Spleen (tissue), 11 donors: Measurements from ENCODE around the gene ATP5ME. TPM values are rescaled to one million over a fixed set of nuclear protein-coding genes. Genes with fewer than 3 reads are reported as not detected.
A peak's percentile ranks its signal among the peaks of the same experiment; 100 is the strongest.

ENCODE experiments used
- DNase-seq: peaks from one replicate; pipeline ENCODE4 v3.0.0-alpha.2; 2020
- H3K27ac ChIP-seq, 8 donors: fragments of 200-600 bp; sonication (generic) in 7 of 8; 1 replicate in 4 of 8; 2 replicates in 4 of 8; pipeline versions ENCODE4 v1.5.0 to v1.8.0; 2016 to 2021; ENCODE audit warnings: inconsistent platforms in 4 of 8, mild to moderate bottlenecking in 4 of 8, moderate library complexity in 1 of 8
- H3K27me3 ChIP-seq, 7 donors: fragments of 200-600 bp; sonication (generic) in 6 of 7; replicated peaks in 1 of 7; 1 replicate in 4 of 7; 2 replicates in 3 of 7; pipeline versions ENCODE4 v1.5.0 to v1.8.0; 2016 to 2021; ENCODE audit warnings: inconsistent platforms in 3 of 7, mild to moderate bottlenecking in 1 of 7
- H3K36me3 ChIP-seq, 6 donors: fragments of 200-600 bp; sonication (generic) in 5 of 6; 1 replicate in 4 of 6; 2 replicates in 2 of 6; pipeline versions ENCODE4 v1.5.0 to v1.8.0; 2016 to 2021; ENCODE audit warnings: inconsistent platforms in 2 of 6
- H3K4me1 ChIP-seq, 6 donors: fragments of 200-600 bp; sonication (generic) in 5 of 6; 1 replicate in 3 of 6; 2 replicates in 3 of 6; pipeline versions ENCODE4 v1.5.0 to v1.8.0; 2016 to 2021; ENCODE audit warnings: inconsistent platforms in 3 of 6
- H3K4me3 ChIP-seq, 8 donors: fragments of 200-600 bp; sonication (generic) in 7 of 8; 1 replicate in 4 of 8; 2 replicates in 4 of 8; pipeline versions ENCODE4 v1.5.0 to v1.8.0; 2016 to 2021; ENCODE audit warnings: inconsistent platforms in 4 of 8, mild to moderate bottlenecking in 4 of 8, moderate library complexity in 2 of 8
- H3K9me3 ChIP-seq, 8 donors: fragments of 200-600 bp; sonication (generic) in 7 of 8; 1 replicate in 4 of 8; 2 replicates in 4 of 8; pipeline versions ENCODE4 v1.5.0 to v1.8.0; 2016 to 2021; ENCODE audit warnings: inconsistent platforms in 4 of 8
- POLR2A ChIP-seq, 3 donors: fragments of 450-650 bp; IDR thresholded peaks; one replicate each; pipeline ENCODE4 v1.5.1; 2017; ENCODE audit warnings: antibody characterized with exemption in 3 of 3, mild to moderate bottlenecking in 1 of 3
- POLR2AphosphoS5 ChIP-seq, 3 donors: sonication (generic); formaldehyde crosslinking; IDR thresholded peaks; one replicate each; pipeline ENCODE4 v1.5.1; 2017; ENCODE audit warnings: antibody characterized with exemption in 3 of 3
- WGBS, 5 donors: extraction: QIAGEN DNeasy Blood & Tissue Kit in 3 of 5; methylation state at CpG; one replicate each; pipeline versions ENCODE4 v1.1.5 to v1.1.7; 2013 to 2018; 5-methylcytosine and 5-hydroxymethylcytosine counted together
- intact Hi-C: fragments of 100-400 bp; cut with DNase I; formaldehyde crosslinking; loops from one replicate; pipeline ENCODE4 v1.15.0; 2023; ENCODE audit warnings: low total_unique reads
- polyA plus RNA-seq, 3 donors: library from polyadenylated mRNA; stranded (reverse); fragments of 200-250 nt; gene quantifications; one replicate each; pipeline ENCODE4 v1.2.1, GENCODE V29; 2013
- total RNA-seq, 7 donors: library from RNA; depleted of rRNA in 3 of 7; stranded (reverse); fragments of >200 nt in 3 of 7; fragmentation: NEBNext Ultra II Directional in 4 of 7; extraction: Animal tissue kit (Norgen Biotek cat#: 25700) in 4 of 7; gene quantifications; one replicate each; pipeline versions ENCODE4 v1.1.0 to v1.2.1, GENCODE V29; 2016 to 2021
- TF ChIP-seq, protein P1 (sequence below), 11 experiments: fragments of 200-600 bp in 7 of 11; fragments of 450-650 bp in 4 of 11; sonication (generic) in 4 of 11; IDR thresholded peaks in 8 of 11; conservative IDR thresholded peaks in 3 of 11; 1 replicate in 7 of 11; 2 replicates in 4 of 11; pipeline versions ENCODE4 v1.4.0 to v1.8.0; 2016 to 2021; ENCODE audit warnings: antibody characterized with exemption in 11 of 11, inconsistent platforms in 4 of 11, mild to moderate bottlenecking in 1 of 11
- donor health status: healthy with polysubstance abuse.
- donor health status: DM: no; HTN: no; CAD: no; lungs with moderate emphysema.
- donor health status: DM: no; HTN: no; CAD: no.
- donor health status: Bipolar disorder and iron deficiency.
- donor health status: healthy.
- donor health status: DM: no; HTN: no; CAD: no.
- donor health status: DM: yes; HTN: yes; CAD: no.

Gene ATP5ME
- total and polyA plus RNA-seq, 10 donors, result 51.7 to 497 (median 169) TPM

GRCh38 chr4:666822-667544, 7.1 kb downstream of the ATP5ME start:
- no peaks in the 10 kb centered on the region for H3K9me3 ChIP-seq
- DNase-seq, result peak; percentile 75
- no peak overlapping the region for H3K27ac ChIP-seq
- intact Hi-C loops, result no loop called here
- no peak overlapping the region for H3K4me3 ChIP-seq
- TF ChIP-seq, protein P1, sequence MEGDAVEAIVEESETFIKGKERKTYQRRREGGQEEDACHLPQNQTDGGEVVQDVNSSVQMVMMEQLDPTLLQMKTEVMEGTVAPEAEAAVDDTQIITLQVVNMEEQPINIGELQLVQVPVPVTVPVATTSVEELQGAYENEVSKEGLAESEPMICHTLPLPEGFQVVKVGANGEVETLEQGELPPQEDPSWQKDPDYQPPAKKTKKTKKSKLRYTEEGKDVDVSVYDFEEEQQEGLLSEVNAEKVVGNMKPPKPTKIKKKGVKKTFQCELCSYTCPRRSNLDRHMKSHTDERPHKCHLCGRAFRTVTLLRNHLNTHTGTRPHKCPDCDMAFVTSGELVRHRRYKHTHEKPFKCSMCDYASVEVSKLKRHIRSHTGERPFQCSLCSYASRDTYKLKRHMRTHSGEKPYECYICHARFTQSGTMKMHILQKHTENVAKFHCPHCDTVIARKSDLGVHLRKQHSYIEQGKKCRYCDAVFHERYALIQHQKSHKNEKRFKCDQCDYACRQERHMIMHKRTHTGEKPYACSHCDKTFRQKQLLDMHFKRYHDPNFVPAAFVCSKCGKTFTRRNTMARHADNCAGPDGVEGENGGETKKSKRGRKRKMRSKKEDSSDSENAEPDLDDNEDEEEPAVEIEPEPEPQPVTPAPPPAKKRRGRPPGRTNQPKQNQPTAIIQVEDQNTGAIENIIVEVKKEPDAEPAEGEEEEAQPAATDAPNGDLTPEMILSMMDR (IDR thresholded peaks at IDR 0.05 in 8 of 11, conservative IDR thresholded peaks at IDR 0.05 in 3 of 11), result no peak
- TF ChIP-seq POLR2AphosphoS5 (IDR thresholded peaks at IDR 0.05), result peak in 1 of 3 donors; percentile 46
- no peak for TF ChIP-seq POLR2A (IDR thresholded peaks at IDR 0.05)
- no peaks in the 10 kb centered on the region for H3K27me3 ChIP-seq
- H3K4me1 ChIP-seq, result peaks cover 3 to 34% (median 19%) of the 10 kb centered on the region in 6 donors
- H3K36me3 ChIP-seq, result peaks cover 0 to 23% (median 16%) of the 10 kb centered on the region in 6 donors
- WGBS, 5 donors, result 86 to 94% (median 89%) methylated on average over 19 to 28 of the region's 28 CpGs

DNA sequence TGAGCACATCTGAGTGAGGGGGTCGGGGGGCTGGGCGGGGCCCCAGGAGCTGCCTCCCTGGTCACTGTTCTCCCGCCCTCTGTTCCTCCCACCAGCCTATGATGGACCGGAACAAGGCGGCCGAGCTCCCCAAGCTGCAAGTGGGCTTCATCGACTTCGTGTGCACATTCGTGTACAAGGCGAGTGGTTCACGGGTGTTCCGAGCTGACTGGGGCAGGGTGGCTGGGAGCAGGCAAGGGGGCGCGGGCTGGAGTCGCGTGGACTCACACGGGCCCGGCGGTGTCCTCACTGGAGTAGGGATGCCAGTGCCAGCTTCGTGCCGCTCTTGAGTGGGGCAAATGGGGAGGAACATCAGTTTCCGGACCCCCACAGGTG, 7.7 kb downstream of the ATP5ME start:
- no peaks in the 10 kb centered on the region for H3K27me3 ChIP-seq
- 87 to 94% (median 90%) methylated on average over 10 to 22 of the region's 22 CpGs for WGBS, 5 donors
- TF ChIP-seq POLR2A (IDR thresholded peaks at IDR 0.05) (no peak), POLR2AphosphoS5 (IDR thresholded peaks at IDR 0.05) (no peak)
- TF ChIP-seq, protein P1 (IDR thresholded peaks at IDR 0.05 in 8 of 11, conservative IDR thresholded peaks at IDR 0.05 in 3 of 11), result no peak
- H3K4me1 ChIP-seq, result peaks cover 3 to 34% (median 19%) of the 10 kb centered on the region in 6 donors
- DNase-seq, result peak; percentile 72
- intact Hi-C loops, result no loop called here
- H3K4me3 ChIP-seq, result no peak overlapping the region
- no peaks in the 10 kb centered on the region for H3K9me3 ChIP-seq
- no peak overlapping the region for H3K27ac ChIP-seq
- peaks cover 0 to 23% (median 11%) of the 10 kb centered on the region in 6 donors for H3K36me3 ChIP-seq

GRCh38 chr4:665751-666435, 8.2 kb downstream of the ATP5ME start:
- H3K9me3 ChIP-seq, result no peaks in the 10 kb centered on the region
- peaks cover 0 to 19% (median 6%) of the 10 kb centered on the region in 6 donors for H3K36me3 ChIP-seq
- no peak overlapping the region for H3K4me3 ChIP-seq
- peak in 1 of 3 donors; percentile 14 for TF ChIP-seq POLR2AphosphoS5 (IDR thresholded peaks at IDR 0.05)
- no peak for TF ChIP-seq POLR2A (IDR thresholded peaks at IDR 0.05)
- WGBS, 5 donors, result 63 to 86% (median 80%) methylated on average over 11 to 22 of the region's 22 CpGs
- H3K27ac ChIP-seq, result no peak overlapping the region
- intact Hi-C loops, result no loop called here
- peak; percentile 71 for DNase-seq
- H3K4me1 ChIP-seq, result peaks cover 3 to 34% (median 19%) of the 10 kb centered on the region in 6 donors
- no peaks in the 10 kb centered on the region for H3K27me3 ChIP-seq

GRCh38 chr4:665381-665750, 8.7 kb downstream of the ATP5ME start:
- H3K4me3 ChIP-seq, result no peak overlapping the region
- DNase-seq, result no peak
- no peaks in the 10 kb centered on the region for H3K27me3 ChIP-seq
- TF ChIP-seq, protein P1 (IDR thresholded peaks at IDR 0.05 in 8 of 11, conservative IDR thresholded peaks at IDR 0.05 in 3 of 11), result no peak
- TF ChIP-seq POLR2A (IDR thresholded peaks at IDR 0.05), result no peak
- TF ChIP-seq POLR2AphosphoS5 (IDR thresholded peaks at IDR 0.05), result no peak
- 86 to 92% (median 90%) methylated on average over 10 to 12 of the region's 12 CpGs for WGBS, 5 donors
- H3K27ac ChIP-seq, result no peak overlapping the region
- H3K36me3 ChIP-seq, result peaks cover 0 to 14% (median under 1%) of the 10 kb centered on the region in 6 donors
- intact Hi-C loops, result no loop called here
- no peaks in the 10 kb centered on the region for H3K9me3 ChIP-seq
- peaks cover 3 to 34% (median 19%) of the 10 kb centered on the region in 6 donors for H3K4me1 ChIP-seq
